GM23338 (cell line): ENCODE results near the gene SPOUT1. TPM values are rescaled to one million over a fixed set of nuclear protein-coding genes. Genes with fewer than 3 reads are reported as not detected.

Source experiments
- ATAC-seq: fragments of 200-7000 bp; cut with Tn5 transposase; 3 replicates; pipeline ENCODE4 v1.9.1; 2020
- DNase-seq: peaks from one replicate; pipeline ENCODE4 v3.0.0-alpha.2; 2015; ENCODE audit warnings: low spot score
- H2AFZ ChIP-seq: fragments of 200-600 bp; sonication (generic); 2 replicates; pipeline ENCODE4 v1.8.0; 2016; ENCODE audit warnings: antibody characterized with exemption, mild to moderate bottlenecking, moderate library complexity
- H3F3A ChIP-seq: fragments of 200-600 bp; sonication (generic); replicated peaks from 2 replicates; pipeline ENCODE4 v1.8.0; 2017; ENCODE audit warnings: antibody characterized with exemption, mixed run types, low read depth
- H3K27ac ChIP-seq: fragments of 200-600 bp; sonication (generic); 2 replicates; pipeline ENCODE4 v1.6.1; 2016; ENCODE audit warnings: low read depth
- H3K27me3 ChIP-seq: fragments of 200-600 bp; sonication (generic); 2 replicates; pipeline ENCODE4 v1.8.0; 2016; ENCODE audit warnings: mild to moderate bottlenecking, mixed run types, moderate library complexity; ENCODE audit not compliant: insufficient read depth
- H3K36me3 ChIP-seq: fragments of 200-600 bp; sonication (generic); 2 replicates; pipeline ENCODE4 v1.8.0; 2016; ENCODE audit warnings: mild to moderate bottlenecking; ENCODE audit not compliant: insufficient read depth
- H3K4me1 ChIP-seq: fragments of 200-600 bp; sonication (generic); 2 replicates; pipeline ENCODE4 v1.8.0; 2016; ENCODE audit warnings: mild to moderate bottlenecking, moderate library complexity; ENCODE audit not compliant: insufficient read depth
- H3K4me2 ChIP-seq: fragments of 200-600 bp; sonication (generic); 2 replicates; pipeline ENCODE4 v1.7.1; 2017; ENCODE audit warnings: mixed run types
- H3K4me3 ChIP-seq: fragments of 200-600 bp; sonication (generic); 2 replicates; pipeline ENCODE4 v1.6.1; 2016; ENCODE audit warnings: mixed run types
- H3K79me2 ChIP-seq: fragments of 200-600 bp; sonication (generic); replicated peaks from 2 replicates; pipeline ENCODE4 v1.8.0; 2017; ENCODE audit warnings: mild to moderate bottlenecking; ENCODE audit not compliant: insufficient read depth
- H3K9me2 ChIP-seq: fragments of 200-600 bp; sonication (generic); 2 replicates; pipeline ENCODE4 v1.8.0; 2017; ENCODE audit not compliant: insufficient read depth
- H4K20me1 ChIP-seq: fragments of 200-600 bp; sonication (generic); replicated peaks from 2 replicates; pipeline ENCODE4 v1.8.0; 2017; ENCODE audit warnings: mild to moderate bottlenecking; ENCODE audit not compliant: insufficient read depth
- H3K27ac Mint-ChIP-seq: 2 replicates; pipeline ENCODE4 v1.8.0; 2020; ENCODE audit warnings: inconsistent platforms, mild to moderate bottlenecking, moderate library complexity, mixed read lengths
- H3K27me3 Mint-ChIP-seq: 3 replicates; pipeline ENCODE4 v1.8.0; 2022; ENCODE audit warnings: low read depth, mild to moderate bottlenecking, moderate library complexity, mixed read lengths, inconsistent platforms; ENCODE audit not compliant: insufficient read depth, poor library complexity
- H3K36me3 Mint-ChIP-seq: 3 replicates; pipeline ENCODE4 v1.8.0; 2021; ENCODE audit warnings: low read depth, mild to moderate bottlenecking, inconsistent platforms, moderate library complexity, mixed read lengths
- H3K4me1 Mint-ChIP-seq: 3 replicates; pipeline ENCODE4 v1.8.0; 2020; ENCODE audit warnings: mild to moderate bottlenecking, inconsistent platforms, mixed read lengths
- H3K4me3 Mint-ChIP-seq: 3 replicates; pipeline ENCODE4 v1.8.0; 2021; ENCODE audit warnings: moderate library complexity, mild to moderate bottlenecking, inconsistent platforms, mixed read lengths
- H3K9me3 Mint-ChIP-seq: 3 replicates; pipeline ENCODE4 v1.8.0; 2020; ENCODE audit warnings: moderate library complexity, mild to moderate bottlenecking, inconsistent platforms, mixed read lengths
- CREB1 ChIP-seq: fragments of 250-450 bp; sonication (Bioruptor Pico); IDR thresholded peaks from 2 replicates; pipeline ENCODE4 v1.5.0; 2020; ENCODE audit warnings: low read depth, mild to moderate bottlenecking, moderate library complexity
- CTCF ChIP-seq, 2 experiments: fragments of 200-600 bp in 1 of 2; sonication (generic) in 1 of 2; conservative IDR thresholded peaks; 2 replicates each; pipeline versions ENCODE4 v1.5.1 to v1.6.1; 2016 to 2017; ENCODE audit warnings: antibody characterized with exemption in 2 of 2, low read depth in 2 of 2, mild to moderate bottlenecking in 2 of 2, moderate library complexity in 1 of 2
- EZH2 ChIP-seq: fragments of 200-600 bp; sonication (generic); IDR thresholded peaks from one replicate; pipeline ENCODE4 v1.8.0; 2017; ENCODE audit warnings: antibody characterized with exemption, mild to moderate bottlenecking, low read depth; ENCODE audit not compliant: unreplicated experiment
- EZH2phosphoT487 ChIP-seq: fragments of 200-600 bp; sonication (generic); IDR thresholded peaks from one replicate; pipeline ENCODE4 v1.8.1; 2018; ENCODE audit warnings: antibody characterized with exemption; ENCODE audit not compliant: unreplicated experiment
- JUNB ChIP-seq: IDR thresholded peaks from one replicate; pipeline ENCODE4 v1.6.1; 2016; ENCODE audit warnings: antibody characterized with exemption; ENCODE audit not compliant: unreplicated experiment
- NANOG ChIP-seq: IDR thresholded peaks from 2 replicates; pipeline ENCODE4 v1.6.1; 2016; ENCODE audit warnings: antibody characterized with exemption, borderline replicate concordance
- POLR2AphosphoS5 ChIP-seq: IDR thresholded peaks from 2 replicates; pipeline ENCODE4 v1.6.1; 2016; ENCODE audit warnings: antibody characterized with exemption, low read depth
- STAT1 ChIP-seq: IDR thresholded peaks from one replicate; pipeline ENCODE4 v1.6.1; 2016; ENCODE audit warnings: antibody characterized with exemption; ENCODE audit not compliant: unreplicated experiment
- ZNF114 ChIP-seq: fragments of 250-450 bp; sonication (Bioruptor Pico); IDR thresholded peaks from 2 replicates; pipeline ENCODE4 v1.5.0; 2020; ENCODE audit warnings: mild to moderate bottlenecking, moderate library complexity
- ZNF331 ChIP-seq: fragments of 250-450 bp; sonication (Bioruptor Pico); IDR thresholded peaks from 2 replicates; pipeline ENCODE4 v1.5.0; 2020; ENCODE audit warnings: low read depth, mild to moderate bottlenecking, moderate library complexity
- ZNF462 ChIP-seq: fragments of 250-450 bp; sonication (Bioruptor Pico); IDR thresholded peaks from 2 replicates; pipeline ENCODE4 v1.5.0; 2020; ENCODE audit warnings: mild to moderate bottlenecking, moderate library complexity
- polyA plus RNA-seq: library from polyadenylated mRNA; unstranded; fragments of >200 nt; fragmentation: Nextera tagmentation; extraction: Ambion mirVana; gene quantifications from 2 replicates; pipeline ENCODE4 v1.2.1, GENCODE V29; 2016
- total RNA-seq: library from RNA; depleted of rRNA; stranded (reverse); fragments of >200 nt; shearing (Covaris generic); gene quantifications from 2 replicates; pipeline ENCODE4 v1.2.3, GENCODE V29; 2014

Gene SPOUT1
- total and polyA plus RNA-seq, 2 experiments from 2014 or later: 28.5 to 50.9 TPM

GRCh38 chr9:128828719-128829452 lies 708 bp downstream of the SPOUT1 start:
- peak overlapping the region; percentile 84; the same call in 1 of the 2 replicates for H2AFZ ChIP-seq

GRCh38 chr9:128828267-128828666 lies 1.3 kb downstream of the SPOUT1 start:
- H3K9me2 ChIP-seq: no peaks in the 10 kb centered on the region
- no peak for ATAC-seq
- Mint-ChIP-seq H3K27ac (no peak overlapping the region), H3K4me3 (peak overlapping the region; percentile 96), H3K4me1 (peaks cover 7% of the 10 kb centered on the region), H3K27me3 (peaks cover 10% of the 10 kb centered on the region), H3K36me3 (peaks cover 59% of the 10 kb centered on the region), H3K9me3 (no peaks in the 10 kb centered on the region; the same call in 2 of the 3 replicates)
- H3K79me2 ChIP-seq: peaks cover 8% of the 10 kb centered on the region
- no peak overlapping the region for H2AFZ ChIP-seq
- H3K4me2 ChIP-seq: peak overlapping the region; percentile 98
- TF ChIP-seq NANOG (no peak), EZH2phosphoT487 (no peak), POLR2AphosphoS5 (no peak), JUNB (no peak), ZNF331 (CRISPR knock-in tag) (no peak), STAT1 (no peak), CTCF (conservative IDR thresholded peaks at IDR 0.05; ENCODE audit: low read depth in 2 of 2) (no peak), CREB1 (CRISPR knock-in tag) (no peak), ZNF462 (CRISPR knock-in tag) (no peak), EZH2 (no peak), ZNF114 (CRISPR knock-in tag) (no peak)
- no peaks in the 10 kb centered on the region for H3K4me1 ChIP-seq
- H3F3A ChIP-seq: 0 out of 2 replicates have a peak, but pooled peaks cover 8% of the 10 kb centered on the region
- H3K4me3 ChIP-seq: peak overlapping the region; percentile 98
- no peaks in the 10 kb centered on the region for H3K27me3 ChIP-seq
- peaks cover 14% of the 10 kb centered on the region for H3K36me3 ChIP-seq
- H4K20me1 ChIP-seq: 0 out of 2 replicates have a peak, but pooled peaks cover 4% of the 10 kb centered on the region
- DNase-seq: no peak
- no peak overlapping the region; the same call in 1 of the 2 replicates for H3K27ac ChIP-seq

More at GRCh38 chr9:128828719-128829452, 708 bp downstream of the SPOUT1 start:
- peaks cover 59% of the 10 kb centered on the region for H3K36me3 Mint-ChIP-seq
- Histone ChIP-seq H3K27ac (peak overlapping the region; percentile 77; the same call in 1 of the 2 replicates), H3F3A (0 out of 2 replicates have a peak, but pooled peaks cover 8% of the 10 kb centered on the region), H3K9me2 (no peaks in the 10 kb centered on the region), H3K27me3 (no peaks in the 10 kb centered on the region), H3K4me3 (peak overlapping the region; percentile 98), H3K4me1 (no peaks in the 10 kb centered on the region), H3K36me3 (peaks cover 14% of the 10 kb centered on the region), H3K79me2 (peaks cover 8% of the 10 kb centered on the region), H4K20me1 (0 out of 2 replicates have a peak, but pooled peaks cover 4% of the 10 kb centered on the region), H3K4me2 (peak overlapping the region; percentile 98)
- peak overlapping the region; percentile 97 for H3K27ac Mint-ChIP-seq
- TF ChIP-seq ZNF114 (CRISPR knock-in tag) (no peak), STAT1 (no peak)
- ATAC-seq (peak; percentile 15), DNase-seq (no peak)
- H3K4me1 Mint-ChIP-seq: peaks cover 7% of the 10 kb centered on the region
- H3K27me3 Mint-ChIP-seq: peaks cover 9% of the 10 kb centered on the region
- H3K9me3 Mint-ChIP-seq: no peaks in the 10 kb centered on the region; the same call in 2 of the 3 replicates
- peak overlapping the region; percentile 96 for H3K4me3 Mint-ChIP-seq
